T follicular helper cell (primary cell): ENCODE data around the gene PTPRN2.
"Not testable (repeated sequence)": the region's sequence is repeated elsewhere in the genome, so short reads cannot be mapped to it uniquely, and the experiment has no call there.

Experiments used
- DNase-seq: peaks from one replicate; pipeline ENCODE4 v3.0.0-alpha.2; 2020; ENCODE audit warnings: low read depth

The PTPRN2 gene

DNA sequence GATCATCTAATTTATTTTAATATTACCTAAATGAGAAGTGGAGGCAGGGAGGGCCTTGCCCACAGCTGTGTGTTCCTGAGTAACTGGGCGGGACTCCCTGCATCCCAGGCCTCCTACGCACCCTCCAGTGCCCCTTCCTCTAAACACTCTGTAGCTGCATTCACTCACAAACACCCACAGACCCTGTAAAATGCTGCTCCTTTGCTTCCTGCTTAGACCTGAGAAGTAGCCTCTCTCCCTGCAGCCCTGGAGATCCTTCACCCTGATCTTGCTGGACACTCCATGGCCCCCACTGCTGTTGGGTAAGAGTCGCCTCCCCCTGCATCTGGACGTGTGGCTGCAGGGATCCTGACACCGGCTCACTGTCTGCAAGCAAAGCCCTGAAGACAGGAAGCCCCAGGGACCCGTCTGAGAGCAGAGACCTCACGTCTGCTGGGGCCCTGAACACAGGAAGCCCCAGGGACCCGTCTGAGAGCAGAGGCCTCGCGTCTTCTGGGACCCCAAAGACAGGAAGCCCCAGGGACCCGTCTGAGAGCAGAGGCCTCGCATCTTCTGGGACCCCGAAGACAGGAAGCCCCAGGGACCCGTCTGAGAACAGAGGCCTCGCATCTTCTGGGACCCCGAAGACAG is 661.0 kb downstream of the PTPRN2 start:
- DNase-seq: no peak

DNA sequence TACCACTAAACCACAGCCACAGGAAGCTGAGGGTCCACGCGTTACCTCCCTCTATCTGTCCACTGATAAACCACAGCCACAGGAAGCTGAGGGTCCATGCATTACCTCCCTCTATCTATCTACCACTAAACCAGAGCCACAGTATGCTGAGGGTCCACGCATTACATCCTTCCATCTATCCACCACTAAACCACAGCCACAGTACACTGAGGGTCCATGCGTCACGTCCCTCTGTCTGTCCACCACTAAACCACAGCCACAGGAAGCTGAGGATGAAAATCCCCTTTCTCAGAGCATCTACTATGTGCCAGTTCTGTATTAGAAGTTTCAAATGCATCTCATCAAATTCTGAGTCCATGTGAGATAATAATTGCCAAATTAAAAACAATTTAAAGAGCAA is 661.5 kb downstream of the PTPRN2 start:
- no peak for DNase-seq

DNA sequence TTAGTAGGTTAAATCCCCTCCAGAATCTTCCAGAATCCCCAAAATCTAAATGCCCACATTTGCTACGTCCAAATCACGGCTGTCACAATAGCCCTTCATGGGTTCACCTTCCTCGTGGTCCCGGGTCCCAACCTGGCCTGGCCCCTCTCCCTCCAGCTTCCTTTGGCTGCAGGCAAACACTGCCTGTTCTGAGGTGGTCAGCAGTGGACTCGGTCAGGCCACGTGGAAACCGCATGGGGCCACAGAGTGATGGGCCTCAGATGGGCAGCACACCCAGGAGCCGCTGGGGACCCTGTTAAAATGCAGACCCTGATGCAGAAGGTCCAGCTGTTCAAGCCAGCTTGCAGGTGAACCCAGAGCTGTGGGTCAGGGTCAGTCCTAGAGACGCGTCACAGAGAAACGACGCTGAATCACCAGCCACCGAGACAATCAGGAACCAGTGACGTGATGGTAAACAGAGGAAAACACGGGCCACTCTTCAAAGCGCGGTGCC is 662.2 kb downstream of the PTPRN2 start:
- no peak for DNase-seq

- DNase-seq: no peak
Measured at GRCh38 chr7:157923903-157924630, 663.6 kb downstream of the PTPRN2 start.

DNA sequence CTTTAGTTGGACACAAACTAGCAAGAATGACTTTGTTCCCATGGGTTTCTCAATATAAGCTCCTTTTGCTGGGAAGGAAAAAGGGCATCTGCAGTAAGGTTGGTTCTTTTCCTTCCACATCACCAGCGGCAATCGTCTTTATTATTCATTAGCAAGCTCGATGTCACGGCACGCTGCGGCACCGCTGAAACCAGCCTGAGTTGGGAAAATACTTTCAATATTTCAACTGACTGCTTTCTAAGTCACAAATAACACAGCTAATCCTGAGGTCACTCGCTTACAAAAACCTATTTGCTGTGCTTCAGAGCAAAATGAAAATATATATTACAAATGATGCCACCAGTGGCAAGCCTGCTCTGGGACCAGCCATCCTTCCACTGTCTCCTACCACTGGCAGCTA is 665.0 kb downstream of the PTPRN2 start:
- DNase-seq: no peak

DNA sequence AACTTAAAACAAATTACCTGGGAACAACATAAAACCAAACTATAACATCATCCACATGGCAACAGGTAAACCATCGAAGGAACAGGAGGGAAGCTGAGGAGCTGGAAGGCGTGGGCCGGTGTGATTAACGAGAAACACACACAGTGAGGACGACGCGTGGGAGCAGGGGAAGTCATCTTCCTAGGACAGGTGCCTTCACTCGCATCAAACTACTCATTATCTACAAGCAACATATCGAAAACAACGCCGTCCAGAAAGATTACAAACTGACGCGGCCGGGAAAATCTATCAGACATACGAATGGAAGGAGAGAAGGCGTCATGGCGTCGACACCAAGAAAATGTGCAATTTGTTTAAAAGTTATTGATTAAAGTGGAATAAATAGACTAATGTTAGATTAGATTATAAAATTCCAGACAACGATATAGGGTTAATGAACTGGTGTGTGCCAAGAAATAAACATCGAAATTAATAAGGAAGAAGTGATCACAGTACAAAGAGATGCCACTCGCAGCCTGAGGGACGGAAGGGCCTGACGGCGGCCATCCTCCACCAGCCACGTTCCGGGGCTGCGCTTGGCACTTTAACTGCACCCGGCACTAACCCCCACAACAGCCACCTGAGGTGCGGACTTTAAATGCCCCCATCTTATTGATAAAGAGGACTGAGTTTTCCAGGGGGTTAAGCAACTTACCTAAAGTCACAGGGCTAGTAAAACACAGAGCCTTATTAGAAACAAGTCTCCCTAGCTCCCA is 669.1 kb downstream of the PTPRN2 start:
- no peak for DNase-seq

DNA sequence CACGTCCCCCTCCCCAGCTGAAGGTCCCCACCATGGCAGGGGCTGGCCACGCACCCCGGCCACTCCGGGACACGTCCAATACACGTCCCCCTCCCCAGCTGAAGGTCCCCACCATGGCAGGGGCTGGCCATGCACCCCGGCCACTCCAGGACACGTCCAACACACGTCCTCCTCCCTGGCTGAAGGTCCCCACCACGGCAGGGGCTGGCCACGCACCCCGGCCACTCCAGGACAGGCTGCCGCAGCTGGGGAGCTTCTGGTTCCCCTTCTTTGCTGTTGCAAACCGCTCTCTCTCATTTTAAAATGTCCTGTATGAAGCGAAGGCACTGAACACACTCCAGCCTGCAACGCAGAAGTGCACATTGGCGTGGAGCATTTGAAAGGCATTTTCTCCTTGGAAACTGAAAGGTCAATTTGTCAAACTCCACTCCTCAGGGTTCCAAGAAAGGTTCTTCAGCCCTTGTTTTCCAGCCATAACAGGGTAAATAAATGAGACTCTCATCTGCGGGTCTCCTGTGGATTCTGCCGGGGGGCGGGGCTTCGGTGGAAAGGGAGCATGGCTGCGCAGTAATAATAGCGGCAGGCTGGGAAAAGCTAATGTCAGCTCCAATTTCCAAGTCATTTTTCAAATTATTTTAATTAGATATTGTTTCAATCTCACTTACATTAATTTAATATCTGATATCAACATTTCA is 670.5 kb downstream of the PTPRN2 start:
- DNase-seq: no peak

GRCh38 chr7:157910446-157910845 is 677.2 kb downstream of the PTPRN2 start:
- DNase-seq: no peak

DNA sequence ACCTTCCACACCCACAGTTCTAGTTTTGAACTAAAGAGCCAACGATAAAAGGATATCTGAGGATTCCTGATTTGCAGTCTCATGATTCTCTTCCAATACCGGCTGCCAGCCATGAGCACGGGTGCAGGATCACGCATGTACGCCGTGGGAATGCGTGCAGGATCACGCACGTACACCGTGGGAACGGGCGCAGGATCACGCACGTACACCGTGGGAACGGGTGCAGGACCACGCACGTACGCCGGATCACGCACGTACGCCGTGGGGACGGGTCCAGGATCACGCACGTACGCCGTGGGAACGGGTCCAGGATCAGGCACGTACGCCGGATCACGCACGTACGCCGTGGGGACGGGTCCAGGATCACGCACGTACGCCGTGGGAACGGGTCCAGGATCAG is 677.6 kb downstream of the PTPRN2 start:
- DNase-seq: not testable (repeated sequence)

- DNase-seq: no peak
Measured at GRCh38 chr7:157909370-157909769, 678.3 kb downstream of the PTPRN2 start.

DNA sequence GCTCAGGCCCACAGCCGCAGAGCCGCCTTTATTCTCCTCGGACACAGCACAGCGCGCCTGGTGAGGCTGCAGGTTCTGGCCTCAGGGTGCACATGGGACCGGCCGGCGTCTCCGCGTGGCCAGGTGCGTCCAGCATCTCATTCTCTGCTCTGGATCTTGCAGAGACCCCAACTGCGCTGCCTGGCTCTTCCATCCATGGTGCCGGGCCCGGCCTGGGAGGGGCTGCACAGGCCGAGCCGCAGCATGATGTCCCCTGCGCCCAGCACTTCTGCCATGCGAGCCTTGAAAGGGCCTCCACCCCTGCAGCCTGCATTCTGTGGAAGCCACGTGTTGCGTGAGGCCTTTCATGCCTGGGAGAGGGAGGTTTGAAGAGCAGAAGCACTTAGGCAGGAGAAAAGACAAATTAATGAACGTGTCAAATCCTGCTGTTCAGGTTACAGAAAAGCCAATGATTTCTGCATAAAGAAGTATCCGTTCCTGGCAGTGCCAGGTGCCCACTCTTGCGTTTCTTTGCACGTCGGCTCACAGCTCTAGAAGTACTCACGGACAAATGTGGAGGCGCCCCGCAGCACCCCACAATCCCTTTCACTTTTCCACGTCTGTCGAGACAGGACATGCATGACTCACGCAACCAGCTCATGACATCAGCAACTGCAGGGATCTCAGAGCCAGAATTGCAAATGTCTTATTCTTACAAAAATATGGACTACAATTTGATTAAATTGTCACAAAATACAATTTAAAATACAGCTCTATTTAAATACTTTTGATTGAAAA is 679.4 kb downstream of the PTPRN2 start:
- no peak for DNase-seq

GRCh38 chr7:157907091-157907490 is 680.5 kb downstream of the PTPRN2 start:
- DNase-seq: no peak

- DNase-seq: no peak
Measured at GRCh38 chr7:157906583-157906982, 681.0 kb downstream of the PTPRN2 start.

DNA sequence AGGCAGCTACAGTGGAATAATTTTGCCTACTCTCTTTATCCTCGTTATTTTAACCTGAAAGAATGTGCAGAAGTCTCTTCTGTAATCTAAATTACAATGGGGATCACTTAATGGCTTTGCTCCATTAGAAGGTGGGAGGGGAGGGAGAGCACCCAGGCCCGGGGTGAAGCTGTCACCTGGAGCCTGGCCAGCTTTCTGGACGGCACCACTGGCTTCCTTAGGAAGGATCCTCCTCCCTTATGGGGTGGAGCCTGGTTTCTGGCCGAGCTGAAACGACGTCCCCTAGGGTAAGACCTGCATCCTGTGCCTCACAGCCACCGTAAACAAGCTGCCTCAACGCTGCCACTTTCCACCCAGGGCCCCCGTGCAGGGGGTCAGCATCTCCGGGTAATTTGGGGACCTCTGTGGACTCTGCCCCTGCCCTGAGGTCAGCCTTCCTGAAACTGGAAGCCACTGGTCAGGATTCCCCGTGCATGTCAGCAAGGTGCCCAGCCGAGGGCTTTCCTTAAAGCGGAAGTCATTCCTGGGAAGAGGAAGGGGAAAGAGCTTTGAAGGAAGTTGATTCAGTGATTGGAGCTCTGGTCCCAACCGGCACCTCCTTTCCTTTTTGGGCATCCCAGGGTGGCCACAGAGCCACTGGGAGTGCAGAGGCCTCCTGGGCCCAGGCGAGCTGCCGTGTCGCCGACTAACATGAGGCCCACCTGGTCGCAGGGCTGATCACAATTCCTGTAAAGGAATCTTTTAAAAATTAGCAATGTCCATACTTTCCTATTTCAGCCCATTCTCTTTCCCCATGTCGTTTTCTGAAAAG is 681.8 kb downstream of the PTPRN2 start:
- no peak for DNase-seq

DNA sequence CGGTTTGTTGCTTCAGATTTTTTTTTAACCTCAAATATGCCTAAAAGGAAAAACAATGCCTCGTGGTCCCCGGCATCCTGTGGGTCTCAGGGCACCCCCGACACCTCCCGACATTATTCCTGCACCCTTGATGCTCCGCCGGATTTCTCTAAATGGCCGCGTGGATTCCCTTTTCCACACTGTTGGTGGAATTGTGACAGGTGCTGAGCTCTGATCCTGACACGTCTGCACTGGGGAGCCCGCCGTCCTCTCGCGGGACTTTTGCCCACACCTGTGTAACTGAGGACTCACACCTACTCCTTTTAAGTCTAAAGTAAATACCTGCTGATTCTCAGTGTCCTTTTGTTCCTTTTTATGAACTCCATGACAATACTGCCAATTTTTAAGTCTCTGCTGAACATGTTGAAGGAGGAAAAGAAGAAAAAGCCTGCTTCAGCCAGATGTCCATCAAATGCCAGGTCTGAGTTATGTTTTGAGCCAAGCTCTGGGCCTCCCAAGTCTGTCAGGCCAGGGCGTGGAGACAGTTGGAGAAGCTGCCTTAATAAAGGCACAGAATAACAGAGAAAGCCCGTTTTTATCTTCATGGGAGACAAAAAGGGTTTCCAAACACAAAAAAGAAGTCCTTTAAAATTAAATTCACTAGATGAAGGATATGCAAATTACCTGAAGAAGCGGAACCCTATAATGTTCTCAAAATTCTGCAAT is 682.6 kb downstream of the PTPRN2 start:
- DNase-seq: no peak

GRCh38 chr7:157904211-157904865 is 683.3 kb downstream of the PTPRN2 start:
- DNase-seq: no peak

DNA sequence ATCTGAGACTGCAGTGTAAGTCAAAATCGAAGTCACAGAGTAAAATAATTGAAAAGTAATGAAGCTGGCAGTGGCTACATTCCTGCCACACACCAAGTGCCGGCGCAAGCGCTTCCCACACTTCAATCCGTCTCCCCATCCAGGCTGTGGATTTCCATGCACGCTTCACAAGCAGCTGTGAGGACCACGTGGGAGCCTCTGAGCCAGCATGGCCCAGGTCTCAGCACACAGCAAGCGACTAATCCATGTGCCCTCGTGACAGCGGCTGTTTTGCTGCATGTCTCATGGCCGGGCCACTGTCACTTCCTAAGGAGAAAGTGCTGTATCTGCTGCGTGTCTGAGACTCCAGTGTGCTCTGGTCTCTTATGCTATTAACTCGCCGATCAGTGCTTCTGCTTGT is 683.9 kb downstream of the PTPRN2 start:
- no peak for DNase-seq

- DNase-seq: no peak
Measured at GRCh38 chr7:157903296-157903695, 684.3 kb downstream of the PTPRN2 start.

DNA sequence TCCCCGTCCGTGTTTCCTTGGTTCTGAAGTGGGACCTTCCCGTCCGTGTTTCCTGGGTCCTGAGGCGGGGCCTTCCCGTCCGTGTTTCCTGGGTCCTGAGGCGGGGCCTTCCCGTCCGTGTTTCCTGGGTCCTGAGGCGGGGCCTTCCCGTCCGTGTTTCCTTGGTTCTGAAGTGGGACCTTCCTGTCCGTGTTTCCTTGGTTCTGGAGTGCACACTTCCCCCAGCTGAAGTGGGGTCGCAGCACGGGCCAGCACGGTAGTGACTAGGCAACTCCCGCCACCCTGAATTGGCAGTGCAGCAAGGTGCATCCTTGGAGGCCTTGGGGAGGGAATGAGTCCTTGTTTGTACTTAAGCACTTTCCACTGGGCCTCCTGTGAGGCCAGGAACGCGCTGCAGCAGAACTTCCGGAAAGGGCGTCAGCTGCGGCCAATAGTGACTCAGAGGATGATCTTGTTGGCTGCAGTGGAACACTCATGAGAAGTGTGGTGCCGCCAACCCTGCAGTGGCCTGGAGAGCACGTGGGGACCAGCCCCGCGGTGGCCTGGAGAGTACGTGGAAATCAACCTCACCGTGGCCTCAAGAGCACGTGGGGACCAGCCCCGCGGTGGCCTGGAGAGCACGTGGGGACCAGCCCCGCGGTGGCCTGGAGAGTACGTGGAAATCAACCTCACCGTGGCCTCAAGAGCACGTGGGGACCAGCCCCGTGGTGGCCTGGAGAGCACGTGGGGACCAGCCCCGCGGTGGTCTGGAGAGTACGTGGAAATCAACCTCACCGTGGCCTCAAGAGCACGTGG is 685.6 kb downstream of the PTPRN2 start:
- not testable (repeated sequence) for DNase-seq
